GM23338 (cell line): ENCODE results near the gene GSDMA.

Source experiments
- CTCF ChIP-seq, 2 experiments: fragments of 200-600 bp in 1 of 2; sonication (generic) in 1 of 2; conservative IDR thresholded peaks; 2 replicates each; pipeline versions ENCODE4 v1.5.1 to v1.6.1; 2016 to 2017; ENCODE audit warnings: antibody characterized with exemption in 2 of 2, low read depth in 2 of 2, mild to moderate bottlenecking in 2 of 2, moderate library complexity in 1 of 2
- EZH2phosphoT487 ChIP-seq: fragments of 200-600 bp; sonication (generic); IDR thresholded peaks from one replicate; pipeline ENCODE4 v1.8.1; 2018; ENCODE audit warnings: antibody characterized with exemption; ENCODE audit not compliant: unreplicated experiment

GRCh38 chr17:40004072-40004471, 41.3 kb downstream of the GSDMA start:
- no peak for TF ChIP-seq CTCF (conservative IDR thresholded peaks at IDR 0.05; ENCODE audit: low read depth in 2 of 2)
- no peak for TF ChIP-seq EZH2phosphoT487
